ENCODE results near the gene ARID5B. TPM values are rescaled to one million over a fixed set of nuclear protein-coding genes. Genes with fewer than 3 reads are reported as not detected.

The ARID5B gene
- total RNA-seq, 1 experiment from 2014 or later = 2.3 TPM

GRCh38 chr10:61882621-61883370, 18.7 kb upstream of the ARID5B start (continued):
- TF ChIP-seq JUN (CRISPR knock-in tag; IDR thresholded peaks at IDR 0.05) (no peak), IRF2 (CRISPR knock-in tag; IDR thresholded peaks at IDR 0.05; ENCODE audit: borderline replicate concordance, low read depth) (no peak), JAZF1 (CRISPR knock-in tag; IDR thresholded peaks at IDR 0.05) (no peak)

GRCh38 chr10:61883371-61884025, 18.0 kb upstream of the ARID5B start:
- no peaks in the 10 kb centered on the region for H3K4me1 Mint-ChIP-seq
- no peaks in the 10 kb centered on the region; the same call in 1 of the 2 replicates for H3K9me3 Mint-ChIP-seq
- H3K27ac Mint-ChIP-seq = no peak overlapping the region
- peaks cover 3% of the 10 kb centered on the region; the same call in 1 of the 2 replicates for H3K27me3 Mint-ChIP-seq (ENCODE audit: low read depth)
- CTCF ChIA-PET = no interaction called here
- H3K36me3 Mint-ChIP-seq = no peaks in the 10 kb centered on the region
- H3K4me3 Mint-ChIP-seq = no peak overlapping the region
- no peak for TF ChIP-seq MLX (CRISPR knock-in tag; IDR thresholded peaks at IDR 0.05)
- no peak for TF ChIP-seq ZNF138 (CRISPR knock-in tag; conservative IDR thresholded peaks at IDR 0.05)
- TF ChIP-seq CREM (CRISPR knock-in tag; IDR thresholded peaks at IDR 0.05) = no peak
- TF ChIP-seq ZNF281 (CRISPR knock-in tag; IDR thresholded peaks at IDR 0.05) = no peak
- no peak for TF ChIP-seq RELA (CRISPR knock-in tag; IDR thresholded peaks at IDR 0.05; ENCODE audit: borderline replicate concordance)
- TF ChIP-seq MXD4 (CRISPR knock-in tag; IDR thresholded peaks at IDR 0.05; ENCODE audit: borderline replicate concordance) = no peak
- no peak for TF ChIP-seq E2F5 (CRISPR knock-in tag; IDR thresholded peaks at IDR 0.05)
- TF ChIP-seq ETV6 (CRISPR knock-in tag; IDR thresholded peaks at IDR 0.05) = no peak
- no peak for TF ChIP-seq NFATC4 (CRISPR knock-in tag; IDR thresholded peaks at IDR 0.05)
- no peak for TF ChIP-seq ZNF425 (CRISPR knock-in tag; conservative IDR thresholded peaks at IDR 0.05)
- TF ChIP-seq FOXK1 (CRISPR knock-in tag; IDR thresholded peaks at IDR 0.05) = no peak
- no peak for TF ChIP-seq RORB (CRISPR knock-in tag; IDR thresholded peaks at IDR 0.05)
- no peak for TF ChIP-seq ZNF671 (CRISPR knock-in tag; IDR thresholded peaks at IDR 0.05)
- no peak for TF ChIP-seq ZNF317 (CRISPR knock-in tag; IDR thresholded peaks at IDR 0.05; ENCODE audit: borderline replicate concordance, low read depth)
- no peak for TF ChIP-seq ZNF532 (CRISPR knock-in tag; IDR thresholded peaks at IDR 0.05; ENCODE audit: borderline replicate concordance)
- TF ChIP-seq USF1 (CRISPR knock-in tag; IDR thresholded peaks at IDR 0.05) = no peak
- POLR2A ChIA-PET = no interaction called here
- DNase-seq (ENCODE audit: low spot score) (no peak), ATAC-seq (no peak)

All from WTC11 (cell line).